HUES64 (cell line): Measurements from ENCODE around the gene YTHDF1.
A peak's percentile ranks its signal among the peaks of the same experiment; 100 is the strongest.

Experiments
- H3K27ac ChIP-seq: 2 replicates; pipeline ENCODE4 v1.7.0; 2013; ENCODE audit warnings: low read depth, low read length, inconsistent platforms
- H3K27me3 ChIP-seq: 2 replicates; pipeline ENCODE4 v1.6.1; 2013; ENCODE audit warnings: mild to moderate bottlenecking, low read length; ENCODE audit not compliant: insufficient read depth
- H3K36me3 ChIP-seq: 2 replicates; pipeline ENCODE4 v1.6.1; 2013; ENCODE audit warnings: mild to moderate bottlenecking, low read length; ENCODE audit not compliant: insufficient read depth
- H3K4me1 ChIP-seq: 2 replicates; pipeline ENCODE4 v1.6.1; 2013; ENCODE audit warnings: mild to moderate bottlenecking, low read length, moderate library complexity; ENCODE audit not compliant: insufficient read depth
- H3K4me3 ChIP-seq: 2 replicates; pipeline ENCODE4 v1.5.1; 2013; ENCODE audit warnings: mild to moderate bottlenecking, low read length, moderate library complexity
- H3K9ac ChIP-seq: 2 replicates; pipeline ENCODE4 v1.6.1; 2013; ENCODE audit warnings: mild to moderate bottlenecking, low read depth, low read length
- H3K9me3 ChIP-seq: 2 replicates; pipeline ENCODE4 v1.6.1; 2013; ENCODE audit warnings: low read depth, low read length; ENCODE audit not compliant: insufficient read depth
- WGBS: fragments of 150-250, 120-280 bp; methylation state at CpG from one replicate; pipeline ENCODE4 v1.1.7; 2013; ENCODE audit warnings: missing lambda C conversion rate; 5-methylcytosine and 5-hydroxymethylcytosine counted together

The YTHDF1 gene

DNA sequence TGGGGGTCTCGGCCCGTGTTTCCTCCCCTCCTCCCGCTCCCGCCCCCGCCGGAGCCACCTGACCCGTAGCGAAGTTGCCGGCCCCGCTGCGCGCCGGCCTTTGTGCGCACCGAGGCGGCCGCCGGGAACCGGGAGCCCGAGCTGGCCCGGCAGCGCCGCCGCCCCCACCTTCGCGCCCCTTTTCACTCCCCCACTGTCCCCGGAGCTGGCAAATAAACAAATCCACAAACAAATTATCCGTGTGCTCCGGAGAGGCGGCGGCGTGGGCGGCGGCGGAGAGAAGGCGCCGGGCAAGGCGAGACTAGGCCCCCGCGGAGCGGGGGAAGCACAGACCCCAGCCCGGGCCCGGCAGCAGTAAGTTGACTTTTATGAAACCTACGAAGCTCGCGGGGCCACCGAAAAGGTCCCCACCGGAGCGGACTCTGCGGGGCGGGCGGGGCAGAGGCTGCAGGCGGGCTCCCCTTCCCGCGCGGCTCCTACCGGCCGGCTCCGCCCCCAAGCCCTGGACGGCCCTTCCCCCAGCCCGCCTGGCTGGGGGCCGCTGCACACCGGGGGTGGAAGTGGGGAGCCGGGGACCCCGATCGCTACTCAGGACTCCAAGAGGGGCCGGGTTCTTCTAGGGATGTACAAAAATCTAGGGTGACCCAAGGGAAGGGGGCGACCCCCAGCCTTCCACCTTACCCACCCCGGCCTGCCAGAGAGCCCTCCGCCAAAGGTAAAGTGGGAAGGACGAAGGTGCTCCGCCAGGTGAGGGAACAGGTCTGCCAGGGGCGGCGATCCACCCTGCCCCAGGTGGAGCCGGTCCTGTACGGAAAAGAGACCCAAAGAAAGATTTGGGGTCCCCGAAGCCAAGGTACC is 40.7 kb downstream of the YTHDF1 start:
- peaks cover 30% of the 10 kb centered on the region for H3K4me1 ChIP-seq
- H3K4me3 ChIP-seq, result peak overlapping the region; percentile 44
- H3K27ac ChIP-seq, result no peak overlapping the region

DNA sequence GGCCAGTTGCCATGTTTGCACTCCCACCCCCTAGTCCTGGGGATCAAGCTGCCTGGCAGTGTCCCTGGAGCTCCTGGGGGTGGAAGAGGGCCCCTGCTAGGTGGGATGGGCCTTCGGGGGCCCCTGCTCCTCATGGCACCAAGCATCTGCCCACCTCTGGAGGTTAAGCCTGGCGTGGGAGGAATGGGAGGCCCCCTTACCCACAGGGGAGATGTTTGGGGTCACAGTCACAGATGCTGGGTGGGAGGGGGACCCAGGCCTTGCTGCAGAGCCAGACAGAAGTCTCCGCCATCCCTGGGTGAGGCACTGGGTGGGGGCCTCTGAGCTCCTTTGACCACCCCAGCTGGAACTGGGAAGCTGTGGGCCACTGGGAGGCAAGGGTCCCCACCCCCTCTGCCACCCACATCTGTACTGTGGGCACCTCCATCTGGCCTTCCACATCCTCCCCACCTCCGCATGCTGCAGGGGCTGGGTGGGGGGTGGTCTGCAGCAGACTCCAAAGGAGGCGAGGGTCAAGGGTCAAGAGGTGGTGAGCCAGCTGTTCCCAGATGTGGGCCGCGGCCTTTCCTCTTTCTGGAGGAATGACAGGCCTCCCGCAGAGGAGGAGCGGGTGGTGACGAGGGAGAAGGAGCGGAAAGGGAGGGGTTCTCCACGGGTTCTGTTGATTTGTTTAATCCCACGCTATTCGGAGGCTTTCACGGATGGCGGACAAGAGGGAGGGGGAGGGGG is 41.5 kb downstream of the YTHDF1 start:
- Histone ChIP-seq H3K27me3 (peaks cover 84% of the 10 kb centered on the region), H3K4me3 (peak overlapping the region; percentile 44), H3K4me1 (peaks cover 24% of the 10 kb centered on the region), H3K27ac (no peak overlapping the region), H3K36me3 (no peaks in the 10 kb centered on the region), H3K9ac (no peak overlapping the region), H3K9me3 (no peaks in the 10 kb centered on the region)
- WGBS, result 17% methylated on average over 16 of the region's 16 CpGs

More for the DNA sequence above, 40.7 kb downstream of the YTHDF1 start:
- no peaks in the 10 kb centered on the region for H3K9me3 ChIP-seq
- WGBS, result 3% methylated on average over 76 of the region's 77 CpGs
- no peak overlapping the region for H3K9ac ChIP-seq
- H3K27me3 ChIP-seq, result peaks cover 88% of the 10 kb centered on the region
- no peaks in the 10 kb centered on the region for H3K36me3 ChIP-seq

GRCh38 chr20:63173552-63174191 is 42.3 kb downstream of the YTHDF1 start:
- H3K4me3 ChIP-seq, result no peak overlapping the region
- H3K9me3 ChIP-seq, result no peaks in the 10 kb centered on the region
- WGBS, result 38% methylated on average over 22 of the region's 22 CpGs
- no peak overlapping the region for H3K27ac ChIP-seq
- H3K27me3 ChIP-seq, result peaks cover 78% of the 10 kb centered on the region
- no peaks in the 10 kb centered on the region for H3K36me3 ChIP-seq
- no peak overlapping the region for H3K9ac ChIP-seq
- peaks cover 22% of the 10 kb centered on the region for H3K4me1 ChIP-seq

GRCh38 chr20:63172726-63173125 is 43.2 kb downstream of the YTHDF1 start:
- H3K27ac ChIP-seq, result no peak overlapping the region
- no peaks in the 10 kb centered on the region for H3K36me3 ChIP-seq
- peaks cover 70% of the 10 kb centered on the region for H3K27me3 ChIP-seq
- no peak overlapping the region for H3K4me3 ChIP-seq
- peaks cover 22% of the 10 kb centered on the region for H3K4me1 ChIP-seq
- 69% methylated on average over 8 of the region's 8 CpGs for WGBS
- H3K9me3 ChIP-seq, result no peaks in the 10 kb centered on the region
- H3K9ac ChIP-seq, result no peak overlapping the region

GRCh38 chr20:63171991-63172390 is 43.9 kb downstream of the YTHDF1 start:
- H3K36me3 ChIP-seq, result no peaks in the 10 kb centered on the region
- peaks cover 22% of the 10 kb centered on the region for H3K4me1 ChIP-seq
- peaks cover 63% of the 10 kb centered on the region for H3K27me3 ChIP-seq
- no peaks in the 10 kb centered on the region for H3K9me3 ChIP-seq
- H3K9ac ChIP-seq, result no peak overlapping the region
- no peak overlapping the region for H3K4me3 ChIP-seq
- no peak overlapping the region for H3K27ac ChIP-seq
- 89% methylated on average over 5 of the region's 5 CpGs for WGBS

DNA sequence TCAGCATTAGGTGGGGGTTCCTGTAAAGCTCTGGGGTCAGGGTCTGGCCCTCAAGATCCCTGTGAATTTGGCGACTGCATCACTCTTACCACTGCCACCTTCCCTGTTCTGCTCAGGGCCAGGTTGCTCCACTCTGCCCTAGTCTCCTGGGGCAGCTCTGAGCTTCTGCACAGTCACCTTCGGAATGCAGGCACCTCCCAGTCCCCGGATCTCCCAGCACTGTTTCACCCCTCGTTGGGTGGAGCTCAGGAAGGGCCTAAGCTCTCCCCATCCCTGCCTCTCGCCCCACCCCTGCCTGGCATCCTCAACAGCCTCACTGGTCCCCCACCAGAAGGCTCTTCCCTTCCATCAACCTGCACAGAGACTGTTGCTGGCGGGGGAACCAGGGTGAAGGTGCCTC is 46.2 kb downstream of the YTHDF1 start:
- no peaks in the 10 kb centered on the region for H3K9me3 ChIP-seq

DNA sequence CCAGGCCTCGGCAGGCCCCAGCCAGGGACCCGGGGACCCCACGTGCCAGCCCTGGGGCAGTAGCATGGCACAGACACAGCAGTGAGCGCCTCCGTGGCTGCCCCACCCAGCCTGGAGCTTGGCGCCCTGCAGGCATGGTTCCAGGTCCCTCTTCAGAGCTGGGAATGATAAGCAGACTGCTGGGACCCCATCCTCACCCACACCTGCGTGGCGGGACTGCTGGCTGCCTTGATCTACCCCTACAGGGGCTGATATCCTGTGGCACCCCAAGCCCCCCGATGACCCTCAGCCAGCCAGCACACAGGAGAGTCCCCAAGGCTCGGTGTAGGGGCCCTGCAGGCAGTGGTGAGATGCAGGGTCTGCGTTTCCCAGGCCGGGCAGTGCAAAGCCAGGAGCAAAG is 47.1 kb downstream of the YTHDF1 start:
- no peaks in the 10 kb centered on the region for H3K36me3 ChIP-seq
- H3K9ac ChIP-seq, result no peak overlapping the region
- H3K9me3 ChIP-seq, result no peaks in the 10 kb centered on the region
- H3K27me3 ChIP-seq, result peaks cover 31% of the 10 kb centered on the region
- peaks cover 8% of the 10 kb centered on the region for H3K4me1 ChIP-seq
- 87% methylated on average over 12 of the region's 12 CpGs for WGBS
- H3K27ac ChIP-seq, result no peak overlapping the region
- no peak overlapping the region for H3K4me3 ChIP-seq

More for the DNA sequence above, 46.2 kb downstream of the YTHDF1 start:
- no peak overlapping the region for H3K27ac ChIP-seq
- H3K27me3 ChIP-seq, result peaks cover 39% of the 10 kb centered on the region
- H3K36me3 ChIP-seq, result no peaks in the 10 kb centered on the region
- no peak overlapping the region for H3K9ac ChIP-seq
- H3K4me1 ChIP-seq, result peaks cover 13% of the 10 kb centered on the region
- H3K4me3 ChIP-seq, result no peak overlapping the region
- 71% methylated on average over 6 of the region's 6 CpGs for WGBS

DNA sequence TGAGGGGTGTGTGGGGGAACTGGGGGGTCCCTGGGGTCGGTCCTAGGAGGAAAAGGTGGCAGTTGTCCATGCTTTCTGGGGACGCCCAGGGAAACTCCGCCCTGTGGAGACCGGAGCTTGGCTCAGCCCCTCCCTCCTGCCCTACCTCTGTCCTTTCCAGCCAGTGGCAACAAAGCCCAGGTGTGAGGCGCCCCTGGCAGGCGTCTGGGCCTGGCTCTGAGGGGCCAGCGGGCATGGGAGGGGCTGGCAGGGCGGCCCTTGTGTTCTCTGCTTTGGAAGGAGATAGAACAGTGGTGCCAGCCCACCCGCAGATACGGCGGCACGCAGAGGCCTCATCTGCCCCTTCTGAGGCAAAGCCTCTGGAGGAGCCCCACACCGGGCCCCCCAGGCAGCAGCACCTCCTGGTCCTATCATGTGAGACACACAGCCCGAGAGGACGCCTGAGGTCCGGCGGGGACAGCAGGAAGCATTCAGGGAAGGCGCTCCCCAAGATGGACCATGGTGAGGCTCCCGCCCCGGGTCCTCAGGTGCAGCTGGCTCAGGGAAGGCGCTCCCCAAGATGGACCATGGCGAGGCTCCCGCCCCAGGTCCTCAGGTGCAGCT is 47.9 kb downstream of the YTHDF1 start:
- Histone ChIP-seq H3K27ac (peak overlapping the region; percentile 4; the same call in 1 of the 2 replicates), H3K27me3 (peaks cover 23% of the 10 kb centered on the region), H3K9ac (no peak overlapping the region), H3K4me3 (no peak overlapping the region), H3K4me1 (peaks cover under 1% of the 10 kb centered on the region; the same call in 1 of the 2 replicates), H3K36me3 (no peaks in the 10 kb centered on the region), H3K9me3 (no peaks in the 10 kb centered on the region)
- WGBS, result 77% methylated on average over 23 of the region's 23 CpGs

DNA sequence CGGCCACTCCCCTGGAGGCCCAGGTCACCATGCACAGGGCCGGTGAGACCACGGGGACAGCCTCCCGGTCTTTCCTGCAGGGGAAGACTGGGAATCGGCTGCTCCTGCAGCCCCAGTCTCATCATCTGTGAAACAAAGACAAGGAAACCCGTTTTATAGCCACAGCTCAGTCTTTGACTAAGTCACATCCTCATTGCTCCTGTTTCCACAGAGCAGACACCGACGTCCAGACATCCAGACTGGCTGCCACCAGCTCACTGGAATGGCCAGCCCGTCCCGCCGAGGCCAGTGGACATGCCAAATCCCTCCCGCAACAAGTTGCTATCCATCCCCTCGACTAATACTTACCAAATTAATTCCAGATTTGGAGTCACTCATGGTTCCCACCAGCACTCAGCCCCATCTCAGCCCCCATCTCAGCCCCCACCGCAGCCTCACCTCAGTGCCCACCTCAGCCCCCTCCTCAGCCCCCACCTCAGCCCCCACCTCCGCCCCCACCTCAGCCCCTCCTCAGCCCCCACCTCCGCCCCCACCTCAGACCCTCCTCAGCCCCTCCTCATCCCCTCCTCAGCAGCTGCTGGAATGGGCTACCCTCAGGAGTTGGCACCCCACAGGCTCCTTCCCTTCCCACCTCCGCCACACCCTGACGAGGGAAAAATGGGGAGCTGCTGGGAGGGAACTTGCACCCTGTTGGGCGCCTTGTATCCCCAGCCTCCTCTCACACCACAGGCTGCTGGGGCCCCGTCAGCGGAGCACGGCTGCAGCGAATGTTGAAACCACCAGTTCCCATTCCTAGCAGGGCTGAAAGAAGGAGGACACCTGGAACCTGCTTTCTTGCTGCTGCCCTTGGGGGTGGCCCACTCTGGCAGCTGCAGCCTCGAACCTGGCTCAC is 48.7 kb downstream of the YTHDF1 start:
- Histone ChIP-seq H3K27me3 (peaks cover 19% of the 10 kb centered on the region), H3K9ac (no peak overlapping the region), H3K4me1 (no peaks in the 10 kb centered on the region), H3K9me3 (no peaks in the 10 kb centered on the region), H3K36me3 (no peaks in the 10 kb centered on the region), H3K4me3 (no peak overlapping the region), H3K27ac (peak overlapping the region; percentile 4; the same call in 1 of the 2 replicates)
- WGBS, result 60% methylated on average over 21 of the region's 24 CpGs
